Common myeloid progenitor, CD34-positive (primary cell): ENCODE data around the gene CENPV.

Source experiments
- CTCF ChIA-PET: fragments of 350-600 bp; sonication (Branson Sonifier 250); formaldehyde crosslinking; loops from one replicate; lab custom pipeline; 2021; ENCODE audit warnings: antibody characterized with exemption; lab: Charles Lee
- POLR2A ChIA-PET: fragments of 350-600 bp; sonication (Branson Sonifier 250); formaldehyde crosslinking; loops from one replicate; lab custom pipeline; 2021; ENCODE audit warnings: antibody characterized with exemption; lab: Charles Lee
- DNase-seq, 3 donors: peaks; one replicate each; pipeline versions ENCODE4 v3.0.0 to v3.0.0-alpha.2; 2013
- H3K27ac ChIP-seq, 2 experiments: 1 replicate in 1 of 2; 2 replicates in 1 of 2; pipeline ENCODE4 v1.7.0; 2013; ENCODE audit warnings: inconsistent platforms in 2 of 2, low read length in 2 of 2, mild to moderate bottlenecking in 2 of 2, low read depth in 1 of 2, moderate library complexity in 1 of 2; ENCODE audit not compliant: severe bottlenecking in 2 of 2, insufficient read depth in 1 of 2, poor library complexity in 1 of 2
- H3K27me3 ChIP-seq, 5 experiments: replicated peaks in 2 of 5; 1 replicate in 3 of 5; 2 replicates in 2 of 5; pipeline versions ENCODE4 v1.6.1 to v1.7.0; 2013; ENCODE audit warnings: low read length in 4 of 5, mild to moderate bottlenecking in 2 of 5, moderate library complexity in 2 of 5, inconsistent platforms in 1 of 5; ENCODE audit not compliant: insufficient read depth in 5 of 5, control insufficient read depth in 4 of 5
- H3K36me3 ChIP-seq, 4 experiments: 1 replicate in 2 of 4; 2 replicates in 2 of 4; pipeline versions ENCODE4 v1.6.1 to v1.7.0; 2013; ENCODE audit warnings: low read length in 3 of 4, control low read depth in 1 of 4, mild to moderate bottlenecking in 1 of 4; ENCODE audit not compliant: control insufficient read depth in 4 of 4, insufficient read depth in 4 of 4
- H3K4me1 ChIP-seq, 4 experiments: 1 replicate in 3 of 4; 2 replicates in 1 of 4; pipeline versions ENCODE4 v1.6.1 to v1.7.1; 2013; ENCODE audit warnings: low read length in 3 of 4, mild to moderate bottlenecking in 3 of 4, control low read depth in 1 of 4, inconsistent platforms in 1 of 4, moderate library complexity in 1 of 4; ENCODE audit not compliant: control insufficient read depth in 4 of 4, insufficient read depth in 4 of 4; ENCODE audit errors: control extremely low read depth in 1 of 4
- H3K4me3 ChIP-seq, 7 experiments: 1 replicate in 4 of 7; 2 replicates in 3 of 7; pipeline versions ENCODE4 v1.5.1 to v1.7.0; 2013; ENCODE audit warnings: mild to moderate bottlenecking in 7 of 7, low read length in 6 of 7, moderate library complexity in 6 of 7, inconsistent platforms in 2 of 7, low read depth in 2 of 7, control low read depth in 1 of 7; ENCODE audit not compliant: insufficient read depth in 4 of 7, control insufficient read depth in 1 of 7; ENCODE audit errors: extremely low read depth in 1 of 7
- H3K9me3 ChIP-seq, 5 experiments: 1 replicate in 4 of 5; 2 replicates in 1 of 5; pipeline versions ENCODE4 v1.6.1 to v1.7.1; 2013; ENCODE audit warnings: low read length in 4 of 5, mild to moderate bottlenecking in 2 of 5, inconsistent platforms in 1 of 5, low read depth in 1 of 5, moderate library complexity in 1 of 5; ENCODE audit not compliant: control insufficient read depth in 4 of 5, insufficient read depth in 2 of 5; ENCODE audit errors: control extremely low read depth in 1 of 5
- WGBS: methylation state at CpG from one replicate; pipeline ENCODE4 v1.1.5; 2013; ENCODE audit not compliant: insufficient coverage; 5-methylcytosine and 5-hydroxymethylcytosine counted together

The CENPV gene

GRCh38 chr17:16339959-16340358 is 13.3 kb downstream of the CENPV start:
- Histone ChIP-seq H3K27ac (no peak overlapping the region), H3K36me3 (peaks cover 2 to 22% (median 15%) of the 10 kb centered on the region in 4 experiments), H3K27me3 (no peaks in the 10 kb centered on the region), H3K9me3 (no peaks in the 10 kb centered on the region), H3K4me3 (no peak overlapping the region), H3K4me1 (no peaks in the 10 kb centered on the region)
- POLR2A ChIA-PET: no interaction called here
- CTCF ChIA-PET: interaction anchor here (0.7 to 1.0 kb wide), 2 partner anchors 14 to 118 kb away, joined by 3 to 4 read pairs; no protein-coding TSS in a partner anchor
- WGBS: no CpG with 5 or more reads among the region's 1 CpG
- DNase-seq: no peak

- CTCF ChIA-PET: interaction anchor here (1.0 to 1.4 kb wide), 2 partner anchors 14 to 24 kb away, joined by 4 read pairs; no protein-coding TSS in a partner anchor
- 100% methylated on average over 1 of the region's 1 CpG for WGBS
- POLR2A ChIA-PET: no interaction called here
- H3K4me3 ChIP-seq: no peak overlapping the region
- H3K27me3 ChIP-seq: no peaks in the 10 kb centered on the region
- H3K27ac ChIP-seq: no peak overlapping the region
- DNase-seq: no peak
- H3K9me3 ChIP-seq: no peaks in the 10 kb centered on the region
- peaks cover 2 to 21% (median 15%) of the 10 kb centered on the region in 4 experiments for H3K36me3 ChIP-seq
- H3K4me1 ChIP-seq: no peaks in the 10 kb centered on the region
These were observed 13.9 kb downstream of the CENPV start for GRCh38 chr17:16339402-16339801.

- CTCF ChIA-PET: interaction anchor here (1.4 kb wide), 1 partner anchor 25 kb away, joined by 4 read pairs; no protein-coding TSS in a partner anchor
- no peak for DNase-seq
- Histone ChIP-seq H3K9me3 (no peaks in the 10 kb centered on the region), H3K4me3 (no peak overlapping the region), H3K27ac (no peak overlapping the region), H3K27me3 (no peaks in the 10 kb centered on the region), H3K36me3 (peaks cover 2 to 12% (median 11%) of the 10 kb centered on the region in 4 experiments), H3K4me1 (no peaks in the 10 kb centered on the region)
- POLR2A ChIA-PET: no interaction called here
- WGBS: 100% methylated on average over 1 of the region's 3 CpGs
These were observed 14.9 kb downstream of the CENPV start for GRCh38 chr17:16338391-16338790.

GRCh38 chr17:16329519-16330271 is 23.6 kb downstream of the CENPV start:
- CTCF ChIA-PET: no interaction called here
- Histone ChIP-seq H3K36me3 (peaks cover 0 to 21% (median 11%) of the 10 kb centered on the region in 4 experiments), H3K4me3 (no peak overlapping the region), H3K27me3 (no peaks in the 10 kb centered on the region), H3K9me3 (no peaks in the 10 kb centered on the region), H3K27ac (no peak overlapping the region), H3K4me1 (no peaks in the 10 kb centered on the region)
- no peak for DNase-seq
- WGBS: 97% methylated on average over 7 of the region's 11 CpGs
- POLR2A ChIA-PET: no interaction called here

DNA sequence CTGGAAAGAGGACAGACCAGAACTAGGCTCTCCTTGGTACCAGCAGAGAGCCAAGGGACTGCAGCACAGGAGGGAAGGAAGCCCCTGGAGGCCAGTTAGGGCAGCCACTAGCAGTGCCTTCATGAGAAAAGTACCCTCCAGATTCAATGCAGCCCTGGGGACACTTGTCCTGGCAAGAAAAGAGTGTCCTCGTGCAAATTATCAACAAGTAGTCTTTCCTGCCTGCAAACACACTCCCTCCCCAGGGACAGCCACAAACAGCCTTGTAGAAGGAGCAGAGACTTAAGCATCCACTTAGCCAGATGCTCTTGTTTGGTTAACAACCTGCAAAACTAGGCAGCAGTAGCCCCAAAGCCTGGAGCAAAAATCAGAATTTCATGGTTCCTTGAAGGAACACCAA is 24.3 kb downstream of the CENPV start:
- 60% methylated on average over 1 of the region's 1 CpG for WGBS
- Histone ChIP-seq H3K4me1 (no peaks in the 10 kb centered on the region), H3K4me3 (no peak overlapping the region), H3K36me3 (peaks cover 0 to 22% (median 11%) of the 10 kb centered on the region in 4 experiments), H3K9me3 (no peaks in the 10 kb centered on the region), H3K27ac (no peak overlapping the region), H3K27me3 (no peaks in the 10 kb centered on the region)
- ChIA-PET CTCF (no interaction called here), POLR2A (no interaction called here)
- no peak for DNase-seq

- Histone ChIP-seq H3K27ac (no peak overlapping the region), H3K36me3 (peaks cover 0 to 25% (median 13%) of the 10 kb centered on the region in 4 experiments), H3K27me3 (no peaks in the 10 kb centered on the region), H3K4me3 (no peak overlapping the region), H3K9me3 (no peaks in the 10 kb centered on the region), H3K4me1 (no peaks in the 10 kb centered on the region)
- POLR2A ChIA-PET: no interaction called here
- no peak for DNase-seq
- CTCF ChIA-PET: interaction anchor here (1.5 to 2.8 kb wide), 2 partner anchors 11 to 23 kb away, joined by 6 to 14 read pairs; no protein-coding TSS in a partner anchor
- WGBS: 100% methylated on average over 3 of the region's 3 CpGs
These were observed 26.3 kb downstream of the CENPV start for GRCh38 chr17:16327018-16327417.

DNA sequence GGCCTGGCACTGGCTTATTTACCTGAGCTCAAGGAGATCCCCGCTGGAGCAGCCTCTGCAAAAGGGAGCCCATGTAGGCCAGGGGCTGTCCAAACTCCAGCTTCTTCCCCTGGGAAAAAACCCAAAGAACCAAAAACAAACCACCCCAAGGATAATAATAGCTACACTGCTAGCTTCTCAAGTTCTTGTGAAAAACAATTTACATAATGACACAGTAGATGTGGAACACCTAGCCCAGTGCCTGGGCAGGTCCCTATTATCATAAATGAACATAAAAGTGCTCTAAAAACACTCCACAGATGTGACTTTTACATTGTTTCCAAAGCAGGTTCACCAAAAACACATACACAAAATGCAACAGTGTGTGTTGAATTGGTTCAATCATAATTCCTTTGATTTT is 27.3 kb downstream of the CENPV start:
- no peak for DNase-seq
- CTCF ChIA-PET: interaction anchor here (1.2 to 2.8 kb wide), 3 partner anchors 9 to 22 kb away, joined by 3 to 14 read pairs (median 6); no protein-coding TSS in a partner anchor
- no peaks in the 10 kb centered on the region for H3K4me1 ChIP-seq
- H3K27me3 ChIP-seq: no peaks in the 10 kb centered on the region
- no peak overlapping the region for H3K27ac ChIP-seq
- peaks cover 0 to 25% (median 13%) of the 10 kb centered on the region in 4 experiments for H3K36me3 ChIP-seq
- no peak overlapping the region for H3K4me3 ChIP-seq
- 90% methylated on average over 1 of the region's 1 CpG for WGBS
- POLR2A ChIA-PET: no interaction called here
- no peaks in the 10 kb centered on the region for H3K9me3 ChIP-seq
